ENCODE results near the gene RNU2-1.

The RNU2-1 gene

DNA sequence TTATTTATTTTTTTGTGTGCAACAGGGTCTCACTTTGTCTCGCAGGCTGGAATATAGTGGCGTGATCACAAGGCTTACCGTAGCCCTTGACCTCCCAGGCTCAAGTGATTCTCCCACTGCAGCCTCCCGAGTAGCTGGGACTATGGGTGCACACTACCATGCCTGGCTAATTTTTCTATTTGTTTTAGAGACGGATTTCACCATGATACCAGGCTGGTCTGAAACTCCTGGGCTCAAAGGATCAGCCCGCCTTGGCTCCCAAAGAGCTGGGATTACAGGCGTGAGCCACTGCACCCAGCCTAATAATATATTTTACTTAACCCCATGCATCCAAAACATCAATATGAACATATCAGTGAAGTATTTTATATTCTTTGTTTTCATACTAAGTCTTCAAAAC lies 7.4 kb downstream of the RNU2-1 start:
- DNase-seq (ENCODE audit: low read depth, low spot score), result no peak
- no peak overlapping the region for H3K9ac ChIP-seq (ENCODE audit: insufficient read length)
- no peak overlapping the region for H3K27ac ChIP-seq
- no peak overlapping the region for H3K4me3 ChIP-seq
- H3K9me3 ChIP-seq (ENCODE audit: low read depth, low read length), result no peaks in the 10 kb centered on the region
- H3K36me3 ChIP-seq (ENCODE audit: insufficient read depth, low read length), result no peaks in the 10 kb centered on the region
- TF ChIP-seq EZH2 (IDR thresholded peaks at IDR 0.05) (no peak), FOXP2 (optimal IDR thresholded peaks at IDR 0.05; ENCODE audit: control extremely low read depth, extremely low read length, insufficient read depth) (no peak), POLR2AphosphoS5 (IDR thresholded peaks at IDR 0.05; ENCODE audit: borderline replicate concordance, low read depth, low read length) (no peak)

DNA sequence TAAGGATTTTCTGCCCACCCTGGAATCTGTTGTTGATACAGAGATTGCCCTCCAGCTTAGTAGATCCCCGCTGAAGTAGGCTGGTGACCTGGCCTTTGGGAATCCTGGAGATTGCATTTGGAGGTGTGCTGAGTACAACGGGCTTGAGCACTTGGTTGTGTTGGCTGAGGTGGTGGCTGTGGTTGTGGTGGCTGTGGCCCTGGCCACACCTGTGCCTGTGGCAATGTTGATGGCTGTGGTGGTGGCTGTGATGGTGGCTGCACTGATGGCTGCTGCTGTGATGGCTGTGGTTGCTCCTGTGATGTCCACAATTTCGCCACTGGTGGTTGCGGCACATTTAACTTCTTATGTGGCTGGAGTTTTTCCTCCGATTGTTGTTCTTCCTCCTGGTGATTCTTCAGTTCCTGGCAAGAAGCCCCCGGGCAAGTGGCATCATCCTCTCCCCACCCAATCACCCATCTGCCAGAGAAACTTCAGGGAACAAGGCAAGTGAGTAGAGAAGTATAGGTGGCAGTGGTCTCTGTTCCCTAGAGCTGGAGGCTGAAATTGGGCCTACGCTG lies 9.6 kb downstream of the RNU2-1 start:
- no peak for TF ChIP-seq FOXP2 (optimal IDR thresholded peaks at IDR 0.05; ENCODE audit: control extremely low read depth, extremely low read length, insufficient read depth)
- no peak for TF ChIP-seq POLR2AphosphoS5 (IDR thresholded peaks at IDR 0.05; ENCODE audit: borderline replicate concordance, low read depth, low read length)
- no peak for TF ChIP-seq EZH2 (IDR thresholded peaks at IDR 0.05)
- Histone ChIP-seq H3K9me3 (ENCODE audit: low read depth, low read length) (no peaks in the 10 kb centered on the region), H3K4me3 (no peak overlapping the region), H3K9ac (ENCODE audit: insufficient read length) (no peak overlapping the region), H3K27ac (no peak overlapping the region), H3K36me3 (ENCODE audit: insufficient read depth, low read length) (no peaks in the 10 kb centered on the region)
- DNase-seq (ENCODE audit: low read depth, low spot score), result no peak

DNA sequence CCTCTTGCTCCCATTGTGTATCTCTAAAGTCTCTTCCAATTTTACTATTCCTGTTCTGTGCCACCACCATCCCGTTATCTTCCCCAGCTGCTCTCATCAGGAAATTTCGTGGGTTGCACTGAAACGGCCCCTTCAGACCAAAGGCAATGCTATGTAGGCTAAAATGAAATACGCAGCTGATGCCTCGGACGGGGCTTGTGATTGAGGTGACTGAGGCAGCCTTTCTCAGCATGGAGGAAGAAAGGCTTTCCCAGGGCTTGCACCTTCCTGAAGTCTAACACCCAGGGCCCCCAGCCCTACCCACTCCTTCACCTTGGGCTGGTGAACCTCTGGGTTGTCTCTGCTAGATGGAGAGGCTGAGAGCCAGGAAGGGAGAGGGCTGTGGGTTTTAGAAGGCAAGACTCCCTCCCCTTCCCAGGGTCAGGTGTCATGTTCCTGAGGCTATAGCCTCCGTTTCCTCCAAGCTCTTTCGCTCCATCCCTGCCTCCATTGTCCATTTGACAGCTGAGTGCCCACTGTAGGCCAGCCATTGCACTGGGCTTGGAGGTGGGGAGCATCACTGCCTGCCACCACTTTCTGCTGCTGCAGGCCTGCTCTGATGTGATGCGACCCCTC lies 13.2 kb downstream of the RNU2-1 start:
- Histone ChIP-seq H3K9me3 (ENCODE audit: low read depth, low read length) (no peaks in the 10 kb centered on the region), H3K27ac (no peak overlapping the region), H3K36me3 (ENCODE audit: insufficient read depth, low read length) (no peaks in the 10 kb centered on the region), H3K4me3 (no peak overlapping the region), H3K9ac (ENCODE audit: insufficient read length) (no peak overlapping the region)
- no peak for DNase-seq (ENCODE audit: low read depth, low spot score)
- TF ChIP-seq EZH2 (IDR thresholded peaks at IDR 0.05) (no peak), POLR2AphosphoS5 (IDR thresholded peaks at IDR 0.05; ENCODE audit: borderline replicate concordance, low read depth, low read length) (no peak), FOXP2 (optimal IDR thresholded peaks at IDR 0.05; ENCODE audit: control extremely low read depth, extremely low read length, insufficient read depth) (no peak)

DNA sequence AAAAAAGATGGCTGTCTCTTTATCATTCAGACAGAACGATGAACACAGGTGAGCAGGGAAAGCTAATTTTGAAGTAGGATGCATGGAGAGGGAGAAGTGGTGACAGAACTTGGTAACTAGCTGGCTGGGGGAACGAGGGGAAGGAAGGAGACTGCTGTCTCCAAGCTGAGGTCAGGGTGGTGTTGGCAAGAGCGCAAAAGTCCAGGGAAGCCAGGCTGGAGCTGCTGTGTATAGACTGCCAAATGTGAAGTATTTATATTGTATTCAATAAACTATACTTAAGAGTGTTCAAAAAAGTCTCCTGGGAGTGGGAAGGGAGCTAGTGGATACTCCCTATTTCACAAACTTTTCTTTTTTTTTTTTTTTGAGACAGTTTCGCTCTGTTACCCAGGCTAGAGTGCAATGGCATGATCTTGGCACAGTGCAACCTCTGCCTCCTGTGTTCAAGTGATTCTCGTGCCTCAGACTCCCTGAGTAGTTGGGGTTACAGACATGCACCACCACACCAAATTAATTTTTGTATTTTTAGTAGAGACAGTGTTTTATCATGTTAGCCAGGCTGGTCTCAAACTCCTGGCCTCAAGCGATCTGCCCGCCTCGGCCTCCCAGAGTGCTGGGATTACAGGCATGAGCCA lies 13.9 kb downstream of the RNU2-1 start:
- DNase-seq (ENCODE audit: low read depth, low spot score), result no peak
- H3K4me3 ChIP-seq, result no peak overlapping the region
- TF ChIP-seq EZH2 (IDR thresholded peaks at IDR 0.05) (no peak), POLR2AphosphoS5 (IDR thresholded peaks at IDR 0.05; ENCODE audit: borderline replicate concordance, low read depth, low read length) (no peak), FOXP2 (optimal IDR thresholded peaks at IDR 0.05; ENCODE audit: control extremely low read depth, extremely low read length, insufficient read depth) (no peak)
- no peaks in the 10 kb centered on the region for H3K9me3 ChIP-seq (ENCODE audit: low read depth, low read length)
- H3K36me3 ChIP-seq (ENCODE audit: insufficient read depth, low read length), result no peaks in the 10 kb centered on the region
- no peak overlapping the region for H3K27ac ChIP-seq
- H3K9ac ChIP-seq (ENCODE audit: insufficient read length), result no peak overlapping the region

DNA sequence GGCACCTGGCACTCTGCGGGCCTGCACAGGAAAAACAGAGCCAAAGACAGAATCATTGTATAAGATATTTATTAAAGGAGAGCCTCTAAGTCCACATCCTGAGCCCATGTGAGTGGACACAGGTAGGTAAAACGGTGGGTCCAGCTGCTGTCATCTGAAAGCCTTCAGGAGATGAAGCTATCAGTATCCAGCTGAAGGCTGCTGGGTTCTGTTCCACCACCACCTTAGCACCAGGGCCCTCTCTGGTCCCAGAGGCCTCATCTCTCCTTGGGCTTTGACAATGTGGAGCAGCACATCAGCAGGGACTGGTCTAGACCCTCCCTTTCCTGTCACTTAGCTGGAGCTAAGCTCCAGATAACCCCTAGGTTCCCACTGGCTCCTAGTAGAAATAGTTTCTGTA lies 14.8 kb downstream of the RNU2-1 start:
- Histone ChIP-seq H3K27ac (no peak overlapping the region), H3K36me3 (ENCODE audit: insufficient read depth, low read length) (no peaks in the 10 kb centered on the region), H3K9me3 (ENCODE audit: low read depth, low read length) (no peaks in the 10 kb centered on the region), H3K9ac (ENCODE audit: insufficient read length) (no peak overlapping the region), H3K4me3 (no peak overlapping the region)
- no peak for DNase-seq (ENCODE audit: low read depth, low spot score)
- TF ChIP-seq EZH2 (IDR thresholded peaks at IDR 0.05) (no peak), POLR2AphosphoS5 (IDR thresholded peaks at IDR 0.05; ENCODE audit: borderline replicate concordance, low read depth, low read length) (no peak)

DNA sequence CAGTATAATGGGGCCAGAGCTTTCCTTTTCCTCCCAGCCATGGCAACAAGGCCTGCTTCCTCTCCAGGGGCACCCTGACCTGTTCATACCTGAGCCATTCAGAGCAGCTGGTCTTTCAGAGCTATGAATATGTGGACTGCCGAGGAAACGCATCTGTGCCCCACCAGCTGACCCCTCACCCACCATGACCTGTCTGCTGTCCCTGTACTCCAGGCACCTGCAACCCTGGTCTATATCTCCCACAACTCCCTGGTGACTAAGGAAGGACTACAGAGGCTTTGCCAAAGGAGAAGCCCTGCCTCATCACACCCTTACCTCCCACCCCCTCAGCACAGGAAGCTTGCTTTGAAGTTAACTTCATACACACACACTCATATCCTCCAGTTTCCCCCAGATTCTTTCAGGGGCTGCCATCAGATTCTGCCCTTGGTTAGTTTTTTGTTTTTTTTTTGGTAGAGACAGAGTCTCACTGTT lies 16.1 kb downstream of the RNU2-1 start:
- H3K36me3 ChIP-seq (ENCODE audit: insufficient read depth, low read length), result no peaks in the 10 kb centered on the region
- no peaks in the 10 kb centered on the region for H3K9me3 ChIP-seq (ENCODE audit: low read depth, low read length)
- no peak overlapping the region for H3K9ac ChIP-seq (ENCODE audit: insufficient read length)
- TF ChIP-seq EZH2 (IDR thresholded peaks at IDR 0.05) (no peak), FOXP2 (optimal IDR thresholded peaks at IDR 0.05; ENCODE audit: control extremely low read depth, extremely low read length, insufficient read depth) (no peak), POLR2AphosphoS5 (IDR thresholded peaks at IDR 0.05; ENCODE audit: borderline replicate concordance, low read depth, low read length) (no peak)
- H3K27ac ChIP-seq, result no peak overlapping the region
- DNase-seq (ENCODE audit: low read depth, low spot score), result no peak
- H3K4me3 ChIP-seq, result no peak overlapping the region

DNA sequence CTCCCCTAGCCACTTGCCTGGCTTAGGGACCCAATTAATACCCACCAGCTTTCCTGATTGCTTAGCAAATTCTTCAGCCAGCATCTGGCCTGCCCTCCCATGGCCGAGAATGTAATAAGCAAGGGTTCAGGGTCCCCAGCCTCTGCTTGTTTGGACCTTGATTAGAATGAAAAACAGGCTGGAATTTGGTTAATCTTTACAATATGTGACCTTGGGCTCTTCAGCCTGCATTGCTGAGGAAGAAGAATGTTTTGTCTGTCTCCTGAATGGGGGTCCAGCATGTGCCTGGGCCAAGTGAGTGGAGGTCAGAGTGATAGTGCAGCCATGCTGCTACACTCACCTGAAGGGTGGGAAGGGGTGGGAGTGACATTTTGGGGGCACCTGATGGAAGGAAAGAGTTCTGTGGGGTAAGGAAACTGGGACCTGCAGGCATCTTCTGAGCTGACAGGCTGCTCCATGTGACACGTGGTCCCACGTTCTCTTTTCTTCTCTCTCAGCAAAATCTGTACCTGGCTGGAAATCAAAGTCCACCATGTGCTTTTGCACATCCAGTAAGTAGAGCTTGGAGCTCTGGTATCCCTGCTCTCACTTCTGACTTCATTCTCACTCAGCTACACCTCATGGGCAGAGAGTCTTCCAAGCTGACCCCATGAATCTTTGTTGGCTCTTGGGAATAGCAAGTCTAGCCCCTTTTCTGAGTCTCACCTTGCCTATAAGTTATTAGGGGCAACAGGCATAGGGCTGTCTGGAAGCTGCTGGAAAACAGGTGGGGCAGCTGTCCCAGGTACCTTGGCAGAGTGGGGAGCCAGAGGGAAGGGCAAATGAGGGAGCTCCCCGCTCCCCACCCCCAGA lies 16.8 kb downstream of the RNU2-1 start:
- Histone ChIP-seq H3K4me3 (no peak overlapping the region), H3K9me3 (ENCODE audit: low read depth, low read length) (no peaks in the 10 kb centered on the region), H3K36me3 (ENCODE audit: insufficient read depth, low read length) (no peaks in the 10 kb centered on the region), H3K27ac (no peak overlapping the region), H3K9ac (ENCODE audit: insufficient read length) (no peak overlapping the region)
- TF ChIP-seq FOXP2 (optimal IDR thresholded peaks at IDR 0.05; ENCODE audit: control extremely low read depth, extremely low read length, insufficient read depth), result no peak
- no peak for TF ChIP-seq POLR2AphosphoS5 (IDR thresholded peaks at IDR 0.05; ENCODE audit: borderline replicate concordance, low read depth, low read length)
- TF ChIP-seq EZH2 (IDR thresholded peaks at IDR 0.05), result no peak
- DNase-seq (ENCODE audit: low read depth, low spot score), result no peak

DNA sequence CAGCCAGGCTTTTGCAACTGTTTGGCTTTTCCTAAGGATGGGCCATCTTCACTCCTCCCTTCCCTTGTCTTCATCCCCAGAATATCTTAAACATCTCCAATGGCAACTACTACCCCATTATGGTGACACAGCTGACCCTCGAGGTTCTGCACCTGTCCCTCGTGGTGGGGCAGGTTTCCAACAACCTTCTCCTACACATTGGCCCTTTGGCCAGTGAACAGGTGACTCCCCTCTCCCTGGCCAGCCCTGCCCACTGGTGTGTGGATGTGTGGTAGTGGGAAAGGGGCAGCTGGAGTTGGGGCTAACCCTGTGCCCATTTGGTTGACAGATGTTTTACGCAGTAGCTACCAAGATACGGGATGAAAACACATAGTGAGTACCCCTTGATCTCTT lies 17.4 kb downstream of the RNU2-1 start:
- no peak for TF ChIP-seq EZH2 (IDR thresholded peaks at IDR 0.05)
- TF ChIP-seq FOXP2 (optimal IDR thresholded peaks at IDR 0.05; ENCODE audit: control extremely low read depth, extremely low read length, insufficient read depth), result no peak
- no peak for TF ChIP-seq POLR2AphosphoS5 (IDR thresholded peaks at IDR 0.05; ENCODE audit: borderline replicate concordance, low read depth, low read length)
- no peak overlapping the region for H3K9ac ChIP-seq (ENCODE audit: insufficient read length)
- H3K36me3 ChIP-seq (ENCODE audit: insufficient read depth, low read length), result no peaks in the 10 kb centered on the region
- DNase-seq (ENCODE audit: low read depth, low spot score), result no peak
- no peak overlapping the region for H3K27ac ChIP-seq
- no peak overlapping the region for H3K4me3 ChIP-seq
- H3K9me3 ChIP-seq (ENCODE audit: low read depth, low read length), result no peaks in the 10 kb centered on the region

Data from SK-N-MC (cell line).